WTC11 (cell line): Measurements from ENCODE around the gene HLCS. TPM values are rescaled to one million over a fixed set of nuclear protein-coding genes. Genes with fewer than 3 reads are reported as not detected.

Experiments
- ATAC-seq: fragments of 200-7000 bp; cut with Tn5 transposase; 2 replicates; pipeline ENCODE4 v1.10.0; 2021; ENCODE audit warnings: mild to moderate bottlenecking, moderate library complexity
- CTCF ChIA-PET: fragments of 300-600 bp; sonication (Branson Sonifier 250); formaldehyde crosslinking; loops from one replicate; lab custom pipeline; 2021; ENCODE audit warnings: antibody characterized with exemption; lab: Charles Lee
- POLR2A ChIA-PET: fragments of 350-600 bp; sonication (Branson Sonifier 250); formaldehyde crosslinking; loops from one replicate; lab custom pipeline; 2021; ENCODE audit warnings: antibody characterized with exemption; lab: Charles Lee
- DNase-seq: peaks from one replicate; pipeline ENCODE4 v3.0.0; 2021; ENCODE audit warnings: low spot score
- H3K27ac Mint-ChIP-seq: 2 replicates; pipeline ENCODE4 v1.8.0; 2021; ENCODE audit warnings: mixed read lengths
- H3K27me3 Mint-ChIP-seq: 2 replicates; pipeline ENCODE4 v1.8.0; 2021; ENCODE audit warnings: low read depth, mild to moderate bottlenecking, moderate library complexity, mixed read lengths
- H3K36me3 Mint-ChIP-seq: 2 replicates; pipeline ENCODE4 v1.8.0; 2021; ENCODE audit warnings: mixed read lengths
- H3K4me1 Mint-ChIP-seq: 2 replicates; pipeline ENCODE4 v1.8.0; 2022; ENCODE audit warnings: mixed read lengths
- H3K4me3 Mint-ChIP-seq: 2 replicates; pipeline ENCODE4 v1.8.0; 2021; ENCODE audit warnings: mild to moderate bottlenecking, moderate library complexity, mixed read lengths
- H3K9me3 Mint-ChIP-seq: 2 replicates; pipeline ENCODE4 v1.8.0; 2021; ENCODE audit warnings: mixed read lengths
- ARID4B ChIP-seq: sonication (generic); formaldehyde crosslinking; IDR thresholded peaks from 2 replicates; pipeline ENCODE4 v1.8.0; 2023; ENCODE audit warnings: missing genetic modification reagents, mild to moderate bottlenecking, borderline replicate concordance
- ATF2 ChIP-seq: sonication (generic); formaldehyde crosslinking; IDR thresholded peaks from 2 replicates; pipeline ENCODE4 v1.8.1; 2022; ENCODE audit warnings: low read depth, missing genetic modification reagents, borderline replicate concordance
- ATF6 ChIP-seq: sonication (generic); formaldehyde crosslinking; IDR thresholded peaks from 2 replicates; pipeline ENCODE4 v1.8.1; 2023; ENCODE audit warnings: mild to moderate bottlenecking, missing genetic modification reagents
- CDX4 ChIP-seq: fragments of 250-450 bp; sonication (Bioruptor Pico); IDR thresholded peaks from 2 replicates; pipeline ENCODE4 v1.9.0; 2021; ENCODE audit warnings: moderate library complexity, mild to moderate bottlenecking, inconsistent platforms, borderline replicate concordance
- E2F5 ChIP-seq: sonication (generic); formaldehyde crosslinking; IDR thresholded peaks from 2 replicates; pipeline ENCODE4 v1.8.1; 2022; ENCODE audit warnings: mild to moderate bottlenecking, moderate library complexity, missing genetic modification reagents
- EMX1 ChIP-seq: fragments of 250-450 bp; sonication (Bioruptor Pico); IDR thresholded peaks from 2 replicates; pipeline ENCODE4 v1.8.0; 2021; ENCODE audit warnings: mild to moderate bottlenecking
- ETV6 ChIP-seq: sonication (generic); formaldehyde crosslinking; IDR thresholded peaks from 2 replicates; pipeline ENCODE4 v1.8.1; 2022; ENCODE audit warnings: mild to moderate bottlenecking, missing genetic modification reagents
- GRHL2 ChIP-seq: fragments of 250-450 bp; sonication (Bioruptor Pico); IDR thresholded peaks from 2 replicates; pipeline ENCODE4 v1.8.0; 2022; ENCODE audit warnings: mild to moderate bottlenecking, moderate library complexity; ENCODE audit not compliant: insufficient replicate concordance, severe bottlenecking
- IRF1 ChIP-seq: sonication (generic); formaldehyde crosslinking; IDR thresholded peaks from 2 replicates; pipeline ENCODE4 v1.8.0; 2023; ENCODE audit warnings: missing genetic modification reagents
- MAX ChIP-seq: sonication (generic); formaldehyde crosslinking; IDR thresholded peaks from 2 replicates; pipeline ENCODE4 v1.8.0; 2022; ENCODE audit warnings: mild to moderate bottlenecking, missing genetic modification reagents
- MXD4 ChIP-seq: fragments of 250-450 bp; sonication (Bioruptor Pico); IDR thresholded peaks from 2 replicates; pipeline ENCODE4 v1.8.0; 2021; ENCODE audit warnings: mild to moderate bottlenecking, moderate library complexity, borderline replicate concordance
- NR3C1 ChIP-seq: sonication (generic); formaldehyde crosslinking; conservative IDR thresholded peaks from 2 replicates; pipeline ENCODE4 v1.8.1; 2023; ENCODE audit warnings: low read depth, mild to moderate bottlenecking, missing genetic modification reagents
- SMAD3 ChIP-seq: sonication (generic); formaldehyde crosslinking; IDR thresholded peaks from 2 replicates; pipeline ENCODE4 v1.8.0; 2022; ENCODE audit warnings: missing genetic modification reagents, mild to moderate bottlenecking, borderline replicate concordance
- USF2 ChIP-seq: sonication (generic); formaldehyde crosslinking; IDR thresholded peaks from 2 replicates; pipeline ENCODE4 v1.8.1; 2023; ENCODE audit warnings: mild to moderate bottlenecking, missing genetic modification reagents, moderate library complexity
- ZNF219 ChIP-seq: sonication (generic); formaldehyde crosslinking; IDR thresholded peaks from 2 replicates; pipeline ENCODE4 v1.8.0; 2023; ENCODE audit warnings: missing genetic modification reagents, mild to moderate bottlenecking, borderline replicate concordance
- ZNF232 ChIP-seq: sonication (generic); formaldehyde crosslinking; IDR thresholded peaks from 2 replicates; pipeline ENCODE4 v1.8.0; 2022; ENCODE audit warnings: mild to moderate bottlenecking, missing genetic modification reagents
- ZNF416 ChIP-seq: fragments of 250-450 bp; sonication (Bioruptor Pico); IDR thresholded peaks from 2 replicates; pipeline ENCODE4 v1.9.0; 2021; ENCODE audit warnings: mild to moderate bottlenecking, inconsistent platforms
- total RNA-seq: library from RNA; stranded (reverse); gene quantifications from 3 replicates; pipeline ENCODE4 v1.2.3, GENCODE V29; 2021

HLCS gene
- total RNA-seq, 1 experiment from 2014 or later = 9.3 TPM

- TF ChIP-seq GRHL2 (CRISPR knock-in tag) (no peak), ATF2 (CRISPR knock-in tag) (no peak), ATF6 (CRISPR knock-in tag) (no peak), EMX1 (CRISPR knock-in tag) (no peak)
These were observed 221.8 kb downstream of the HLCS start (continued) for GRCh38 chr21:36744560-36745231.

GRCh38 chr21:36744190-36744559, 222.3 kb downstream of the HLCS start:
- Mint-ChIP-seq H3K36me3 (no peaks in the 10 kb centered on the region), H3K4me1 (peaks cover 18% of the 10 kb centered on the region), H3K4me3 (no peak overlapping the region), H3K9me3 (no peaks in the 10 kb centered on the region), H3K27me3 (peaks cover 27% of the 10 kb centered on the region), H3K27ac (no peak overlapping the region)
- POLR2A ChIA-PET = no interaction called here
- TF ChIP-seq CDX4 (no peak), E2F5 (CRISPR knock-in tag) (no peak), ZNF219 (no peak), ZNF232 (CRISPR knock-in tag) (no peak), ARID4B (CRISPR knock-in tag) (no peak), ZNF416 (CRISPR knock-in tag) (no peak), SMAD3 (CRISPR knock-in tag) (no peak), MXD4 (CRISPR knock-in tag) (no peak), USF2 (CRISPR knock-in tag) (no peak), GRHL2 (CRISPR knock-in tag) (no peak), NR3C1 (CRISPR knock-in tag) (no peak), MAX (CRISPR knock-in tag) (no peak), ETV6 (CRISPR knock-in tag) (no peak), IRF1 (CRISPR knock-in tag) (no peak)
- CTCF ChIA-PET = interaction anchor here (0.6 to 3.0 kb wide), 5 partner anchors 16 to 335 kb away, joined by 3 to 12 read pairs (median 4); no protein-coding TSS in a partner anchor
- DNase-seq (no peak), ATAC-seq (no peak)
